Measurements from ENCODE around the gene DENND2A.

DENND2A gene

GRCh38 chr7:140686921-140687320 lies 46.3 kb upstream of the DENND2A start:
- Histone ChIP-seq H2BK5ac (ENCODE audit: low read depth, low read length, poor library complexity) (no peak overlapping the region), H4K91ac (ENCODE audit: low read depth, low read length) (no peak overlapping the region), H3K4ac (ENCODE audit: low read depth, low read length) (no peak overlapping the region), H3K14ac (ENCODE audit: low read length) (no peak overlapping the region), H3K27ac (ENCODE audit: low read depth, low read length) (no peak overlapping the region), H3K36me3 (ENCODE audit: control insufficient read depth in 1 of 2, insufficient read depth in 2 of 2, low read length in 2 of 2) (peaks cover 21 to 27% of the 10 kb centered on the region in 2 experiments), H3K23ac (ENCODE audit: low read length) (no peak overlapping the region), H3K4me3 (ENCODE audit: low read depth, low read length) (no peak overlapping the region), H2AFZ (ENCODE audit: insufficient read depth, low read length, poor library complexity) (no peak overlapping the region), H3K18ac (ENCODE audit: low read length) (no peak overlapping the region), H4K12ac (ENCODE audit: low read depth, low read length) (no peak overlapping the region), H4K8ac (ENCODE audit: low read depth, low read length) (no peak overlapping the region), H3K9me3 (ENCODE audit: insufficient read depth, low read depth, low read length) (peaks cover 5% of the 10 kb centered on the region), H3K4me1 (ENCODE audit: control insufficient read depth in 1 of 2, insufficient read depth in 2 of 2, low read length in 2 of 2) (peaks cover 4 to 10% of the 10 kb centered on the region in 2 experiments), H3K27me3 (ENCODE audit: insufficient read depth, low read length) (no peaks in the 10 kb centered on the region), H3K79me1 (ENCODE audit: low read length) (peaks cover 6% of the 10 kb centered on the region), H3K9ac (ENCODE audit: low read length) (no peak overlapping the region), H3K79me2 (ENCODE audit: control insufficient read depth, insufficient read depth, low read length, poor library complexity) (no peaks in the 10 kb centered on the region), H2AK5ac (ENCODE audit: low read length) (no peak overlapping the region), H2BK120ac (ENCODE audit: insufficient read depth, low read length, poor library complexity) (no peak overlapping the region), H2BK12ac (ENCODE audit: low read length) (no peak overlapping the region), H3K4me2 (ENCODE audit: low read length) (no peak overlapping the region)
- no peak for DNase-seq
- WGBS (ENCODE audit: extremely low coverage, insufficient coverage, insufficient read length), result no CpG with 5 or more reads among the region's 11 CpGs

GRCh38 chr7:140685407-140686087 lies 44.9 kb upstream of the DENND2A start:
- no CpG with 5 or more reads among the region's 10 CpGs for WGBS (ENCODE audit: extremely low coverage, insufficient coverage, insufficient read length)
- no peak overlapping the region for H3K14ac ChIP-seq (ENCODE audit: low read length)
- H3K18ac ChIP-seq (ENCODE audit: low read length), result no peak overlapping the region
- no peaks in the 10 kb centered on the region for H3K27me3 ChIP-seq (ENCODE audit: insufficient read depth, low read length)
- no peak overlapping the region for H4K8ac ChIP-seq (ENCODE audit: low read depth, low read length)
- no peak overlapping the region for H2BK12ac ChIP-seq (ENCODE audit: low read length)
- H3K4me2 ChIP-seq (ENCODE audit: low read length), result no peak overlapping the region
- peaks cover 6% of the 10 kb centered on the region for H3K79me1 ChIP-seq (ENCODE audit: low read length)
- no peak overlapping the region for H3K23ac ChIP-seq (ENCODE audit: low read length)
- H3K4ac ChIP-seq (ENCODE audit: low read depth, low read length), result no peak overlapping the region
- no peak overlapping the region for H4K12ac ChIP-seq (ENCODE audit: low read depth, low read length)
- no peaks in the 10 kb centered on the region for H3K79me2 ChIP-seq (ENCODE audit: control insufficient read depth, insufficient read depth, low read length, poor library complexity)
- H4K91ac ChIP-seq (ENCODE audit: low read depth, low read length), result no peak overlapping the region
- no peak overlapping the region for H2BK5ac ChIP-seq (ENCODE audit: low read depth, low read length, poor library complexity)
- H3K4me1 ChIP-seq (ENCODE audit: control insufficient read depth in 1 of 2, insufficient read depth in 2 of 2, low read length in 2 of 2), result peaks cover 4 to 10% of the 10 kb centered on the region in 2 experiments
- H3K36me3 ChIP-seq (ENCODE audit: control insufficient read depth in 1 of 2, insufficient read depth in 2 of 2, low read length in 2 of 2), result peaks cover 18 to 30% of the 10 kb centered on the region in 2 experiments
- H3K27ac ChIP-seq (ENCODE audit: low read depth, low read length), result no peak overlapping the region
- no peak overlapping the region for H3K4me3 ChIP-seq (ENCODE audit: low read depth, low read length)
- H3K9ac ChIP-seq (ENCODE audit: low read length), result no peak overlapping the region
- no peak overlapping the region for H2AFZ ChIP-seq (ENCODE audit: insufficient read depth, low read length, poor library complexity)
- H2AK5ac ChIP-seq (ENCODE audit: low read length), result no peak overlapping the region
- DNase-seq, result no peak
- no peak overlapping the region for H2BK120ac ChIP-seq (ENCODE audit: insufficient read depth, low read length, poor library complexity)
- peaks cover 5% of the 10 kb centered on the region for H3K9me3 ChIP-seq (ENCODE audit: insufficient read depth, low read depth, low read length)

- no peak overlapping the region for H3K4me3 ChIP-seq (ENCODE audit: low read depth, low read length)
- no peak overlapping the region for H4K12ac ChIP-seq (ENCODE audit: low read depth, low read length)
- no peak overlapping the region for H3K4me2 ChIP-seq (ENCODE audit: low read length)
- no CpG with 5 or more reads among the region's 20 CpGs for WGBS (ENCODE audit: extremely low coverage, insufficient coverage, insufficient read length)
- H2BK12ac ChIP-seq (ENCODE audit: low read length), result peak overlapping the region; percentile 45
- no peak overlapping the region for H3K23ac ChIP-seq (ENCODE audit: low read length)
- peak overlapping the region; percentile 49 for H3K14ac ChIP-seq (ENCODE audit: low read length)
- H3K9ac ChIP-seq (ENCODE audit: low read length), result no peak overlapping the region
- H3K27me3 ChIP-seq (ENCODE audit: insufficient read depth, low read length), result no peaks in the 10 kb centered on the region
- no peaks in the 10 kb centered on the region for H3K79me2 ChIP-seq (ENCODE audit: control insufficient read depth, insufficient read depth, low read length, poor library complexity)
- H4K91ac ChIP-seq (ENCODE audit: low read depth, low read length), result peak overlapping the region; percentile 65
- peaks cover 14 to 24% of the 10 kb centered on the region in 2 experiments for H3K36me3 ChIP-seq (ENCODE audit: control insufficient read depth in 1 of 2, insufficient read depth in 2 of 2, low read length in 2 of 2)
- H2BK120ac ChIP-seq (ENCODE audit: insufficient read depth, low read length, poor library complexity), result peak overlapping the region; percentile 71
- peak overlapping the region; percentile 46 for H3K18ac ChIP-seq (ENCODE audit: low read length)
- H2AK5ac ChIP-seq (ENCODE audit: low read length), result peak overlapping the region; percentile 26
- peaks cover 3% of the 10 kb centered on the region for H3K9me3 ChIP-seq (ENCODE audit: insufficient read depth, low read depth, low read length)
- H3K4ac ChIP-seq (ENCODE audit: low read depth, low read length), result no peak overlapping the region
- peaks cover 4 to 10% of the 10 kb centered on the region in 2 experiments for H3K4me1 ChIP-seq (ENCODE audit: control insufficient read depth in 1 of 2, insufficient read depth in 2 of 2, low read length in 2 of 2)
- H3K79me1 ChIP-seq (ENCODE audit: low read length), result peaks cover 6% of the 10 kb centered on the region
- DNase-seq, result peak; percentile 14 to 59
- H4K8ac ChIP-seq (ENCODE audit: low read depth, low read length), result peak overlapping the region; percentile 23
- H3K27ac ChIP-seq (ENCODE audit: low read depth, low read length), result no peak overlapping the region
- H2AFZ ChIP-seq (ENCODE audit: insufficient read depth, low read length, poor library complexity), result no peak overlapping the region
- H2BK5ac ChIP-seq (ENCODE audit: low read depth, low read length, poor library complexity), result peak overlapping the region; percentile 41
Observed at GRCh38 chr7:140684066-140684950, 43.7 kb upstream of the DENND2A start.

- no peaks in the 10 kb centered on the region for H3K27me3 ChIP-seq (ENCODE audit: insufficient read depth, low read length)
- H4K91ac ChIP-seq (ENCODE audit: low read depth, low read length), result peak overlapping the region; percentile 56
- H3K14ac ChIP-seq (ENCODE audit: low read length), result no peak overlapping the region
- H3K4ac ChIP-seq (ENCODE audit: low read depth, low read length), result no peak overlapping the region
- H2AFZ ChIP-seq (ENCODE audit: insufficient read depth, low read length, poor library complexity), result no peak overlapping the region
- peaks cover 17 to 27% of the 10 kb centered on the region in 2 experiments for H3K36me3 ChIP-seq (ENCODE audit: control insufficient read depth in 1 of 2, insufficient read depth in 2 of 2, low read length in 2 of 2)
- peaks cover 6% of the 10 kb centered on the region for H3K79me1 ChIP-seq (ENCODE audit: low read length)
- no peak overlapping the region for H3K4me2 ChIP-seq (ENCODE audit: low read length)
- H4K8ac ChIP-seq (ENCODE audit: low read depth, low read length), result no peak overlapping the region
- H3K9ac ChIP-seq (ENCODE audit: low read length), result no peak overlapping the region
- H3K4me3 ChIP-seq (ENCODE audit: low read depth, low read length), result no peak overlapping the region
- H3K18ac ChIP-seq (ENCODE audit: low read length), result no peak overlapping the region
- H3K27ac ChIP-seq (ENCODE audit: low read depth, low read length), result peak overlapping the region; percentile 20
- no peaks in the 10 kb centered on the region for H3K79me2 ChIP-seq (ENCODE audit: control insufficient read depth, insufficient read depth, low read length, poor library complexity)
- no peak overlapping the region for H2BK120ac ChIP-seq (ENCODE audit: insufficient read depth, low read length, poor library complexity)
- DNase-seq, result no peak
- H3K23ac ChIP-seq (ENCODE audit: low read length), result no peak overlapping the region
- H2BK12ac ChIP-seq (ENCODE audit: low read length), result no peak overlapping the region
- no peak overlapping the region for H4K12ac ChIP-seq (ENCODE audit: low read depth, low read length)
- H2BK5ac ChIP-seq (ENCODE audit: low read depth, low read length, poor library complexity), result no peak overlapping the region
- WGBS (ENCODE audit: extremely low coverage, insufficient coverage, insufficient read length), result no CpG with 5 or more reads among the region's 3 CpGs
- H3K9me3 ChIP-seq (ENCODE audit: insufficient read depth, low read depth, low read length), result peaks cover 3% of the 10 kb centered on the region
- peaks cover 4 to 10% of the 10 kb centered on the region in 2 experiments for H3K4me1 ChIP-seq (ENCODE audit: control insufficient read depth in 1 of 2, insufficient read depth in 2 of 2, low read length in 2 of 2)
- H2AK5ac ChIP-seq (ENCODE audit: low read length), result no peak overlapping the region
Observed at GRCh38 chr7:140683657-140684056, 43.0 kb upstream of the DENND2A start.
